HepG2 (cell line): ENCODE measurements around the gene NEAT1. TPM values are rescaled to one million over a fixed set of nuclear protein-coding genes. Genes with fewer than 3 reads are reported as not detected.

Experiments used
- CBFB ChIP-seq: sonication (generic); formaldehyde crosslinking; IDR thresholded peaks from 2 replicates; pipeline ENCODE4 v1.4.0; 2020; ENCODE audit warnings: missing genetic modification reagents
- FOXK1 ChIP-seq: sonication (generic); formaldehyde crosslinking; IDR thresholded peaks from 2 replicates; pipeline ENCODE4 v1.4.0; 2020; ENCODE audit warnings: low read depth, missing genetic modification reagents, borderline replicate concordance
- FOXO1 ChIP-seq: sonication (generic); formaldehyde crosslinking; IDR thresholded peaks from 2 replicates; pipeline ENCODE4 v1.4.0; 2020; ENCODE audit warnings: missing genetic modification reagents
- KDM1A ChIP-seq: IDR thresholded peaks from 2 replicates; pipeline ENCODE4 v1.6.1; 2016; ENCODE audit warnings: missing compliant biosample characterization
- MAFF ChIP-seq: IDR thresholded peaks from 2 replicates; pipeline ENCODE4 v1.6.1; 2011; ENCODE audit warnings: low read depth, low read length, improper control_type of control experiment
- MAFG ChIP-seq: sonication (generic); formaldehyde crosslinking; IDR thresholded peaks from 2 replicates; pipeline ENCODE4 v1.5.1; 2020; ENCODE audit warnings: mild to moderate bottlenecking, missing genetic modification reagents
- MED8 ChIP-seq: sonication (generic); formaldehyde crosslinking; IDR thresholded peaks from 2 replicates; pipeline ENCODE4 v1.8.1; 2023; ENCODE audit warnings: mild to moderate bottlenecking, missing genetic modification reagents; ENCODE audit not compliant: insufficient replicate concordance
- MIXL1 ChIP-seq: IDR thresholded peaks from 2 replicates; pipeline ENCODE4 v1.6.1; 2016
- PHF21A ChIP-seq: sonication (generic); formaldehyde crosslinking; IDR thresholded peaks from 2 replicates; pipeline ENCODE4 v1.5.0; 2020; ENCODE audit warnings: mild to moderate bottlenecking, missing genetic modification reagents
- SPEN ChIP-seq: sonication (generic); formaldehyde crosslinking; IDR thresholded peaks from 2 replicates; pipeline ENCODE4 v1.5.1; 2020; ENCODE audit warnings: low read depth, mild to moderate bottlenecking, missing genetic modification reagents
- WIZ ChIP-seq: sonication (generic); formaldehyde crosslinking; IDR thresholded peaks from 2 replicates; pipeline ENCODE4 v1.5.1; 2020; ENCODE audit warnings: mild to moderate bottlenecking, missing genetic modification reagents
- ZIK1 ChIP-seq: sonication (generic); formaldehyde crosslinking; IDR thresholded peaks from 2 replicates; pipeline ENCODE4 v1.5.0; 2020; ENCODE audit warnings: mild to moderate bottlenecking, low read depth, missing genetic modification reagents, borderline replicate concordance
- ZMYM2 ChIP-seq: sonication (generic); formaldehyde crosslinking; IDR thresholded peaks from 2 replicates; pipeline ENCODE4 v1.8.0; 2022; ENCODE audit warnings: mild to moderate bottlenecking, missing genetic modification reagents
- ZNF775 ChIP-seq: sonication (generic); formaldehyde crosslinking; IDR thresholded peaks from 2 replicates; pipeline ENCODE4 v1.4.0; 2020; ENCODE audit warnings: missing genetic modification reagents, mild to moderate bottlenecking, moderate library complexity, borderline replicate concordance
- polyA plus RNA-seq, 8 experiments: library from polyadenylated mRNA; depleted of rRNA in 3 of 8; stranded (reverse) in 7 of 8; unstranded in 1 of 8; fragments of >200 nt; fragmentation: Illumina TruSeq in 4 of 8; extraction: Trizol in 4 of 8; gene quantifications; 2 replicates each; pipeline versions ENCODE4 v1.2.1 to v1.2.3, GENCODE V29; 2011 to 2016; ENCODE audit warnings: low read depth in 4 of 8, missing spikeins in 1 of 8, mixed read lengths in 1 of 8; ENCODE audit not compliant: insufficient read depth in 1 of 8
- total RNA-seq, 5 experiments: library from RNA; depleted of rRNA; stranded (reverse); fragments of >200 nt; fragmentation: Illumina TruSeq; extraction: Trizol; gene quantifications; 2 replicates each; pipeline ENCODE4 v1.2.3, GENCODE V29; 2016; ENCODE audit warnings: low read depth in 1 of 5
- TF ChIP-seq, protein P1 (sequence below): IDR thresholded peaks from 2 replicates; pipeline ENCODE4 v1.6.1; 2016; ENCODE audit warnings: missing biosample characterization, missing genetic modification reagents, low read depth
- TF ChIP-seq, protein P2 (sequence below): sonication (generic); formaldehyde crosslinking; conservative IDR thresholded peaks from 2 replicates; pipeline ENCODE4 v1.8.0; 2022; ENCODE audit warnings: mild to moderate bottlenecking, moderate library complexity, missing genetic modification reagents
- TF ChIP-seq, protein P3 (sequence below): sonication (generic); formaldehyde crosslinking; IDR thresholded peaks from 2 replicates; pipeline ENCODE4 v1.8.0; 2022; ENCODE audit warnings: mild to moderate bottlenecking, missing genetic modification reagents, borderline replicate concordance
- TF ChIP-seq, protein P4 (sequence below): sonication (generic); formaldehyde crosslinking; IDR thresholded peaks from 2 replicates; pipeline ENCODE4 v1.4.0; 2020; ENCODE audit warnings: missing genetic modification reagents
- TF ChIP-seq, protein P5 (sequence below): IDR thresholded peaks from 2 replicates; pipeline ENCODE4 v1.6.1; 2018; ENCODE audit warnings: missing genetic modification reagents

Gene NEAT1
- total and polyA plus RNA-seq, 2 of the 13 experiments (the other 11 are each of a cell fraction or from before 2014, with no cell fraction given), result 20.5 to 41.2 TPM

DNA sequence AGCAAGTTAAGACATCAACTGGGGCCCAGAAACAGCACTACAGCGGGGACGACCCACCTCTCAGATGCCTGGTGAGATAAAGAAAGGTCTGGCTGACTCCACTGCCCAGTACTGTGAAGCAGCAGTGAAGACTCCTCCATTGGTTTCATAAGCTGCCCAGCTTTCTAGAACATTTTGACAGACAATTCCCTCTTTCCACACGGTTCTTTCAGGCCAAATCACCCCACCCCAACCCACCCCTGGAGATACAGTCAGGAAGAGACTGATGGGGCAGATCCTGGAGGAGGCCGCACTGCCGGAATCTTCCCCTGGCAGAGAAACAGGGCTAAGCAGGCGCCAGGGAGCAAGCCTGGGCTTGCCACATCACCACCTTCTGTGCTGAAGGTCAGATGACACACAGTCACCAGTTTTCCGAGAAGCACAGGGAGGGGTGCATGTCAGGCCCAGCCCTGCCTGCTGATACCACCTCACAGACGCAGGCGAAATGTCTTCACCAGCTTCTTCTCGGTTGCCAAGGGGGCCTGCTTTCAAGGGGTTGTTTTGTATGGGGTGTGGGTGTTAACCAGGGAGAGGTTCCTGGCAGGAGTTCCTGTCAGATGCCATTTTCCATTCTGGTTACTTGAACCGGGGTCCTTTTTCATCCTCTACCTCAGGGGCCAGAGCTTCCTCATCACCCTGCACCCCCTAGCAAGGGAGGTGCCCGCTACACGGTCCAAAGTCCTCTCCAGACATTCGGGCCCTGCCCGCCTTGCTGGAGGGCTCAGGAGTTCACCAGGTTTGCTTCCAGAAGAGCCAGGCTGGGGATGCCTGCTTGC lies 1.4 kb upstream of the NEAT1 start (continued):
- TF ChIP-seq, protein P1, sequence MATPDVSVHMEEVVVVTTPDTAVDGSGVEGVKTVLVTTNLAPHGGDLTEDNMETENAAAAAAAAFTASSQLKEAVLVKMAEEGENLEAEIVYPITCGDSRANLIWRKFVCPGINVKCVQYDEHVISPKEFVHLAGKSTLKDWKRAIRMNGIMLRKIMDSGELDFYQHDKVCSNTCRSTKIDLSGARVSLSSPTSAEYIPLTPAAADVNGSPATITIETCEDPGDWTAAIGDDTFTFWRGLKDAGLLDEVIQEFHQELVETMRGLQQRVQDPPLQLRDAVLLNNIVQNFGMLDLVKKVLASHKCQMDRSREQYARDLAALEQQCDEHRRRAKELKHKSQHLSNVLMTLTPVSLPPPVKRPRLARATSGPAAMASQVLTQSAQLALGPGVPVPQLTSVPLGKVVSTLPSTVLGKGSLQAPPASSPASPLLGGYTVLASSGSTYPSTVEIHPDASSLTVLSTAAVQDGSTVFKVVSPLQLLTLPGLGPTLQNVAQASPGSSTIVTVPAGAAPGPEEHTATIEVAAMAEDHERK (CRISPR knock-in tag), result no peak
- TF ChIP-seq, protein P2, sequence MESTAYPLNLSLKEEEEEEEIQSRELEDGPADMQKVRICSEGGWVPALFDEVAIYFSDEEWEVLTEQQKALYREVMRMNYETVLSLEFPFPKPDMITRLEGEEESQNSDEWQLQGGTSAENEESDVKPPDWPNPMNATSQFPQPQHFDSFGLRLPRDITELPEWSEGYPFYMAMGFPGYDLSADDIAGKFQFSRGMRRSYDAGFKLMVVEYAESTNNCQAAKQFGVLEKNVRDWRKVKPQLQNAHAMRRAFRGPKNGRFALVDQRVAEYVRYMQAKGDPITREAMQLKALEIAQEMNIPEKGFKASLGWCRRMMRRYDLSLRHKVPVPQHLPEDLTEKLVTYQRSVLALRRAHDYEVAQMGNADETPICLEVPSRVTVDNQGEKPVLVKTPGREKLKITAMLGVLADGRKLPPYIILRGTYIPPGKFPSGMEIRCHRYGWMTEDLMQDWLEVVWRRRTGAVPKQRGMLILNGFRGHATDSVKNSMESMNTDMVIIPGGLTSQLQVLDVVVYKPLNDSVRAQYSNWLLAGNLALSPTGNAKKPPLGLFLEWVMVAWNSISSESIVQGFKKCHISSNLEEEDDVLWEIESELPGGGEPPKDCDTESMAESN, result peak; percentile 3; the same call in 1 of the 2 replicates
- TF ChIP-seq MAFG (no peak), MED8 (CRISPR knock-in tag) (peak; percentile 27), MIXL1 (peak; percentile 59; the same call in 1 of the 2 replicates), KDM1A (CRISPR knock-in tag) (no peak), ZMYM2 (no peak), SPEN (CRISPR knock-in tag) (peak; percentile 86), CBFB (CRISPR knock-in tag) (peak; percentile 71; the same call in 1 of the 2 replicates), FOXO1 (CRISPR knock-in tag) (peak; percentile 84), FOXK1 (peak; percentile 68; the same call in 1 of the 2 replicates), ZIK1 (CRISPR knock-in tag) (peak; percentile 72; the same call in 1 of the 2 replicates), PHF21A (peak; percentile 74; the same call in 1 of the 2 replicates), ZNF775 (CRISPR knock-in tag) (no peak), WIZ (CRISPR knock-in tag) (0 out of 2 replicates have a peak, but pooled peaks have one; percentile 73), MAFF (no peak)
- TF ChIP-seq, protein P3, sequence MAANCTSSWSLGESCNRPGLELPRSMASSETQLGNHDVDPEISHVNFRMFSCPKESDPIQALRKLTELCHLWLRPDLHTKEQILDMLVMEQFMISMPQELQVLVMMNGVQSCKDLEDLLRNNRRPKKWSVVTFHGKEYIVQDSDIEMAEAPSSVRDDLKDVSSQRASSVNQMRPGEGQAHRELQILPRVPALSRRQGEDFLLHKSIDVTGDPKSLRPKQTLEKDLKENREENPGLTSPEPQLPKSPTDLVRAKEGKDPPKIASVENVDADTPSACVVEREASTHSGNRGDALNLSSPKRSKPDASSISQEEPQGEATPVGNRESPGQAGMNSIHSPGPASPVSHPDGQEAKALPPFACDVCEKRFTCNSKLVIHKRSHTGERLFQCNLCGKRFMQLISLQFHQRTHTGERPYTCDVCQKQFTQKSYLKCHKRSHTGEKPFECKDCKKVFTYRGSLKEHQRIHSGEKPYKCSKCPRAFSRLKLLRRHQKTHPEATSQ, result no peak
- TF ChIP-seq, protein P4, sequence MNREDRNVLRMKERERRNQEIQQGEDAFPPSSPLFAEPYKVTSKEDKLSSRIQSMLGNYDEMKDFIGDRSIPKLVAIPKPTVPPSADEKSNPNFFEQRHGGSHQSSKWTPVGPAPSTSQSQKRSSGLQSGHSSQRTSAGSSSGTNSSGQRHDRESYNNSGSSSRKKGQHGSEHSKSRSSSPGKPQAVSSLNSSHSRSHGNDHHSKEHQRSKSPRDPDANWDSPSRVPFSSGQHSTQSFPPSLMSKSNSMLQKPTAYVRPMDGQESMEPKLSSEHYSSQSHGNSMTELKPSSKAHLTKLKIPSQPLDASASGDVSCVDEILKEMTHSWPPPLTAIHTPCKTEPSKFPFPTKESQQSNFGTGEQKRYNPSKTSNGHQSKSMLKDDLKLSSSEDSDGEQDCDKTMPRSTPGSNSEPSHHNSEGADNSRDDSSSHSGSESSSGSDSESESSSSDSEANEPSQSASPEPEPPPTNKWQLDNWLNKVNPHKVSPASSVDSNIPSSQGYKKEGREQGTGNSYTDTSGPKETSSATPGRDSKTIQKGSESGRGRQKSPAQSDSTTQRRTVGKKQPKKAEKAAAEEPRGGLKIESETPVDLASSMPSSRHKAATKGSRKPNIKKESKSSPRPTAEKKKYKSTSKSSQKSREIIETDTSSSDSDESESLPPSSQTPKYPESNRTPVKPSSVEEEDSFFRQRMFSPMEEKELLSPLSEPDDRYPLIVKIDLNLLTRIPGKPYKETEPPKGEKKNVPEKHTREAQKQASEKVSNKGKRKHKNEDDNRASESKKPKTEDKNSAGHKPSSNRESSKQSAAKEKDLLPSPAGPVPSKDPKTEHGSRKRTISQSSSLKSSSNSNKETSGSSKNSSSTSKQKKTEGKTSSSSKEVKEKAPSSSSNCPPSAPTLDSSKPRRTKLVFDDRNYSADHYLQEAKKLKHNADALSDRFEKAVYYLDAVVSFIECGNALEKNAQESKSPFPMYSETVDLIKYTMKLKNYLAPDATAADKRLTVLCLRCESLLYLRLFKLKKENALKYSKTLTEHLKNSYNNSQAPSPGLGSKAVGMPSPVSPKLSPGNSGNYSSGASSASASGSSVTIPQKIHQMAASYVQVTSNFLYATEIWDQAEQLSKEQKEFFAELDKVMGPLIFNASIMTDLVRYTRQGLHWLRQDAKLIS (CRISPR knock-in tag), result peak; percentile 16
- TF ChIP-seq, protein P5, sequence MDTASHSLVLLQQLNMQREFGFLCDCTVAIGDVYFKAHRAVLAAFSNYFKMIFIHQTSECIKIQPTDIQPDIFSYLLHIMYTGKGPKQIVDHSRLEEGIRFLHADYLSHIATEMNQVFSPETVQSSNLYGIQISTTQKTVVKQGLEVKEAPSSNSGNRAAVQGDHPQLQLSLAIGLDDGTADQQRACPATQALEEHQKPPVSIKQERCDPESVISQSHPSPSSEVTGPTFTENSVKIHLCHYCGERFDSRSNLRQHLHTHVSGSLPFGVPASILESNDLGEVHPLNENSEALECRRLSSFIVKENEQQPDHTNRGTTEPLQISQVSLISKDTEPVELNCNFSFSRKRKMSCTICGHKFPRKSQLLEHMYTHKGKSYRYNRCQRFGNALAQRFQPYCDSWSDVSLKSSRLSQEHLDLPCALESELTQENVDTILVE (CRISPR knock-in tag), result peak; percentile 41; the same call in 1 of the 2 replicates
